ENCODE results near the gene TUBGCP3. TPM values are rescaled to one million over a fixed set of nuclear protein-coding genes. Genes with fewer than 3 reads are reported as not detected.

TUBGCP3 gene
- total RNA-seq, 1 experiment from 2014 or later, result 13.8 TPM

GRCh38 chr13:112464720-112465119 is 123.2 kb downstream of the TUBGCP3 start:
- no peak for DNase-seq (ENCODE audit: low spot score)
- in situ Hi-C loops (cut with HindIII; ENCODE audit: low sequenced_read_pairs), result no loop called here

GRCh38 chr13:112462408-112462807 is 125.5 kb downstream of the TUBGCP3 start:
- no peak for DNase-seq (ENCODE audit: low spot score)
- in situ Hi-C loops (cut with HindIII; ENCODE audit: low sequenced_read_pairs), result no loop called here

- DNase-seq (ENCODE audit: low spot score), result no peak
- in situ Hi-C loops (cut with HindIII; ENCODE audit: low sequenced_read_pairs), result no loop called here
Measured at GRCh38 chr13:112457485-112457884, 130.5 kb downstream of the TUBGCP3 start.

- in situ Hi-C loops (cut with HindIII; ENCODE audit: low sequenced_read_pairs), result no loop called here
Measured at GRCh38 chr13:112457081-112457480, 130.9 kb downstream of the TUBGCP3 start.

GRCh38 chr13:112456138-112457056 is 131.6 kb downstream of the TUBGCP3 start:
- in situ Hi-C loops (cut with HindIII; ENCODE audit: low sequenced_read_pairs), result no loop called here
- DNase-seq (ENCODE audit: low spot score), result no peak

More at GRCh38 chr13:112457081-112457480, 130.9 kb downstream of the TUBGCP3 start:
- DNase-seq (ENCODE audit: low spot score), result no peak

- no peak for DNase-seq (ENCODE audit: low spot score)
- in situ Hi-C loops (cut with HindIII; ENCODE audit: low sequenced_read_pairs), result no loop called here
Measured at GRCh38 chr13:112455476-112456059, 132.4 kb downstream of the TUBGCP3 start.

GRCh38 chr13:112454648-112455334 is 133.2 kb downstream of the TUBGCP3 start:
- in situ Hi-C loops (cut with HindIII; ENCODE audit: low sequenced_read_pairs), result no loop called here

GRCh38 chr13:112453874-112454647 is 133.9 kb downstream of the TUBGCP3 start:
- in situ Hi-C loops (cut with HindIII; ENCODE audit: low sequenced_read_pairs), result no loop called here
- no peak for DNase-seq (ENCODE audit: low spot score)

More at GRCh38 chr13:112454648-112455334, 133.2 kb downstream of the TUBGCP3 start:
- DNase-seq (ENCODE audit: low spot score), result no peak

GRCh38 chr13:112453207-112453829 is 134.6 kb downstream of the TUBGCP3 start:
- in situ Hi-C loops (cut with HindIII; ENCODE audit: low sequenced_read_pairs), result no loop called here
- DNase-seq (ENCODE audit: low spot score), result no peak

GRCh38 chr13:112452380-112453206 is 135.4 kb downstream of the TUBGCP3 start:
- no peak for DNase-seq (ENCODE audit: low spot score)
- in situ Hi-C loops (cut with HindIII; ENCODE audit: low sequenced_read_pairs), result no loop called here

GRCh38 chr13:112451512-112452379 is 136.2 kb downstream of the TUBGCP3 start:
- DNase-seq (ENCODE audit: low spot score), result no peak
- in situ Hi-C loops (cut with HindIII; ENCODE audit: low sequenced_read_pairs), result no loop called here

- in situ Hi-C loops (cut with HindIII; ENCODE audit: low sequenced_read_pairs), result no loop called here
- no peak for DNase-seq (ENCODE audit: low spot score)
Measured at GRCh38 chr13:112450904-112451240, 137.1 kb downstream of the TUBGCP3 start.

GRCh38 chr13:112450118-112450903 is 137.6 kb downstream of the TUBGCP3 start:
- in situ Hi-C loops (cut with HindIII; ENCODE audit: low sequenced_read_pairs), result no loop called here
- no peak for DNase-seq (ENCODE audit: low spot score)

- in situ Hi-C loops (cut with HindIII; ENCODE audit: low sequenced_read_pairs), result no loop called here
- no peak for DNase-seq (ENCODE audit: low spot score)
Measured at GRCh38 chr13:112449545-112449930, 138.4 kb downstream of the TUBGCP3 start.

GRCh38 chr13:112448621-112449544 is 139.1 kb downstream of the TUBGCP3 start:
- in situ Hi-C loops (cut with HindIII; ENCODE audit: low sequenced_read_pairs), result no loop called here
- no peak for DNase-seq (ENCODE audit: low spot score)

Measured in G401 (cell line).